Lower lobe of right lung (tissue), 2 donors: ENCODE results near the gene ULK4. TPM values are rescaled to one million over a fixed set of nuclear protein-coding genes. Genes with fewer than 3 reads are reported as not detected.

Experiments used
- ATAC-seq, 2 donors: fragments of 200-7000 bp; cut with Tn5 transposase; one replicate each; pipeline ENCODE4 v1.9.1; 2020 to 2022; ENCODE audit warnings: mild to moderate bottlenecking in 2 of 2, moderate library complexity in 2 of 2
- DNase-seq: peaks from one replicate; pipeline ENCODE4 v3.0.0-alpha.2; 2020
- H3K27ac ChIP-seq: fragments of 200-600 bp; one replicate; pipeline ENCODE4 v1.8.0; 2022
- H3K27me3 ChIP-seq: fragments of 200-600 bp; one replicate; pipeline ENCODE4 v1.8.0; 2022; ENCODE audit warnings: low read depth
- H3K36me3 ChIP-seq: fragments of 200-600 bp; one replicate; pipeline ENCODE4 v1.8.0; 2022; ENCODE audit warnings: mild to moderate bottlenecking
- H3K4me1 ChIP-seq: fragments of 200-600 bp; one replicate; pipeline ENCODE4 v1.8.0; 2022
- H3K4me3 ChIP-seq: fragments of 200-600 bp; one replicate; pipeline ENCODE4 v1.8.0; 2022; ENCODE audit warnings: mild to moderate bottlenecking
- H3K9me3 ChIP-seq: fragments of 200-600 bp; one replicate; pipeline ENCODE4 v1.8.0; 2022
- CTCF ChIP-seq: fragments of 200-600 bp; IDR thresholded peaks from one replicate; pipeline ENCODE4 v1.8.0; 2022; ENCODE audit warnings: antibody characterized with exemption, mild to moderate bottlenecking
- intact Hi-C: fragments of 100-400 bp; cut with DNase I; formaldehyde crosslinking; loops from one replicate; pipeline ENCODE4 v1.11.0; 2022
- total RNA-seq: library from RNA; stranded (reverse); fragmentation: NEBNext Ultra II Directional; extraction: Animal tissue kit (Norgen Biotek cat#: 25700); gene quantifications from one replicate; pipeline ENCODE4 v1.2.1, GENCODE V29; 2021
- donor health status: DM: no; HTN: yes; CAD: no; lungs with severe emphysema.

Gene ULK4
- total RNA-seq, 1 donor from 2014 or later, result 11.4 TPM

GRCh38 chr3:41960826-41961750 is 815 bp downstream of the ULK4 start:
- peak overlapping the region; percentile 77 for H3K4me3 ChIP-seq
- peaks cover 9% of the 10 kb centered on the region for H3K4me1 ChIP-seq
- intact Hi-C loops, result no loop called here
- no peaks in the 10 kb centered on the region for H3K36me3 ChIP-seq
- no peak for TF ChIP-seq CTCF
- H3K27ac ChIP-seq, result peak overlapping the region; percentile 87
- H3K27me3 ChIP-seq, result no peaks in the 10 kb centered on the region
- H3K9me3 ChIP-seq, result no peaks in the 10 kb centered on the region
- DNase-seq, result peak; percentile 76
- ATAC-seq, result peak; percentile 49 to 56

GRCh38 chr3:41956574-41956973 is 5.3 kb downstream of the ULK4 start:
- no peaks in the 10 kb centered on the region for H3K9me3 ChIP-seq
- intact Hi-C loops, result no loop called here
- H3K27me3 ChIP-seq, result no peaks in the 10 kb centered on the region
- peaks cover 9% of the 10 kb centered on the region for H3K4me1 ChIP-seq
- no peak overlapping the region for H3K4me3 ChIP-seq
- no peak overlapping the region for H3K27ac ChIP-seq
- DNase-seq (no peak), ATAC-seq (no peak)
- H3K36me3 ChIP-seq, result peaks cover 11% of the 10 kb centered on the region
- no peak for TF ChIP-seq CTCF

- intact Hi-C loops, result no loop called here
- DNase-seq (no peak), ATAC-seq (no peak)
- Histone ChIP-seq H3K36me3 (peaks cover 11% of the 10 kb centered on the region), H3K9me3 (no peaks in the 10 kb centered on the region), H3K27me3 (no peaks in the 10 kb centered on the region), H3K27ac (no peak overlapping the region), H3K4me3 (no peak overlapping the region), H3K4me1 (no peaks in the 10 kb centered on the region)
- no peak for TF ChIP-seq CTCF
Observed at GRCh38 chr3:41955192-41955591, 6.7 kb downstream of the ULK4 start.

GRCh38 chr3:41943311-41943843 is 18.5 kb downstream of the ULK4 start:
- H3K4me3 ChIP-seq, result no peak overlapping the region
- TF ChIP-seq CTCF, result no peak

GRCh38 chr3:41940393-41940792 is 21.5 kb downstream of the ULK4 start:
- no peak for ATAC-seq
- no peaks in the 10 kb centered on the region for H3K27me3 ChIP-seq
- H3K4me3 ChIP-seq, result no peak overlapping the region
- no peaks in the 10 kb centered on the region for H3K9me3 ChIP-seq
- no peak for TF ChIP-seq CTCF
- DNase-seq, result no peak
- intact Hi-C loops, result no loop called here
- no peak overlapping the region for H3K27ac ChIP-seq
- H3K4me1 ChIP-seq, result no peaks in the 10 kb centered on the region
- no peaks in the 10 kb centered on the region for H3K36me3 ChIP-seq

More at GRCh38 chr3:41943311-41943843, 18.5 kb downstream of the ULK4 start:
- DNase-seq, result no peak
- Histone ChIP-seq H3K36me3 (peaks cover 5% of the 10 kb centered on the region), H3K27ac (no peak overlapping the region), H3K4me1 (no peaks in the 10 kb centered on the region), H3K27me3 (no peaks in the 10 kb centered on the region), H3K9me3 (no peaks in the 10 kb centered on the region)
- no peak for ATAC-seq
- intact Hi-C loops, result no loop called here
